K562 (cell line): Measurements from ENCODE around the gene MELK. TPM values are rescaled to one million over a fixed set of nuclear protein-coding genes. Genes with fewer than 3 reads are reported as not detected.
"Not testable (repeated sequence)": the region's sequence is repeated elsewhere in the genome, so short reads cannot be mapped to it uniquely, and the experiment has no call there.

ENCODE experiments used
- ATAC-seq: fragments of 200-7000 bp; cut with Tn5 transposase; 3 replicates; pipeline ENCODE4 v1.9.1; 2020; ENCODE audit warnings: moderate library complexity
- BruUV-seq: library from RNA; stranded (reverse); fragments of 400-500 nt; replicated peaks from 2 replicates; lab custom pipeline; 2021; lab: Mats Ljungman, UMichigan
- CTCF ChIA-PET: fragments of 300-600 bp; formaldehyde crosslinking; extraction: SDS; loops from one replicate; lab custom pipeline; 2021; ENCODE audit warnings: low intra/inter-chr PET ratio; lab: Yijun Ruan, JAX
- POLR2A ChIA-PET: fragments of 300-600, 350-650 bp; sonication (Branson Sonifier 250); formaldehyde crosslinking; extraction: SDS; loops from one replicate; lab custom pipeline; 2021; ENCODE audit warnings: antibody characterized with exemption, inconsistent platforms; lab: Yijun Ruan, JAX
- DNase-seq, 4 experiments: peaks; one replicate each; pipeline versions ENCODE4 v3.0.0 to v3.0.0-alpha.2; 2011 to 2018; ENCODE audit warnings: low spot score in 3 of 4, mixed read lengths in 3 of 4; ENCODE audit errors: extremely low read depth in 1 of 4
- FAIRE-seq: peaks from 2 replicates; lab custom pipeline; 2011; peaks lifted over from hg19 to GRCh38; lab: Jason Lieb, UNC
- H2AFZ ChIP-seq: 2 replicates; pipeline ENCODE4 v1.6.0; 2011; ENCODE audit warnings: low read depth, low read length, control low read depth, inconsistent platforms
- H3K27ac ChIP-seq: fragments of 200-600 bp; 3 replicates; pipeline ENCODE4 v1.8.0; 2011; ENCODE audit warnings: low read depth, mild to moderate bottlenecking, control low read depth, inconsistent platforms, low read length, moderate library complexity, mixed read lengths; ENCODE audit errors: extremely low read depth
- H3K27me3 ChIP-seq, 2 experiments: fragments of 300-600 bp in 1 of 2; 2 replicates in 1 of 2; 3 replicates in 1 of 2; pipeline versions ENCODE4 v1.6.0 to v1.8.0; 2011; ENCODE audit warnings: inconsistent platforms in 2 of 2, low read length in 2 of 2, mild to moderate bottlenecking in 1 of 2, mixed read lengths in 1 of 2, moderate library complexity in 1 of 2; ENCODE audit not compliant: control insufficient read depth in 2 of 2, insufficient read depth in 2 of 2
- H3K36me3 ChIP-seq: fragments of 300-600 bp; 3 replicates; pipeline ENCODE4 v1.8.0; 2011; ENCODE audit warnings: mild to moderate bottlenecking, low read length, inconsistent platforms; ENCODE audit not compliant: control insufficient read depth, insufficient read depth
- H3K4me1 ChIP-seq, 2 experiments: fragments of 200-600 bp in 1 of 2; replicated peaks in 1 of 2; 2 replicates in 1 of 2; 3 replicates in 1 of 2; pipeline versions ENCODE4 v1.5.1 to v1.8.0; 2011; ENCODE audit warnings: inconsistent platforms in 2 of 2, low read length in 2 of 2, mild to moderate bottlenecking in 1 of 2, mixed read lengths in 1 of 2, moderate library complexity in 1 of 2; ENCODE audit not compliant: control insufficient read depth in 2 of 2, insufficient read depth in 2 of 2
- H3K4me2 ChIP-seq: 2 replicates; pipeline ENCODE4 v1.6.1; 2011; ENCODE audit warnings: low read length, control low read depth, inconsistent platforms, mixed read lengths; ENCODE audit not compliant: insufficient read depth
- H3K4me3 ChIP-seq: fragments of 200-600 bp; sonication (generic), shearing (Covaris generic); 2 replicates; pipeline ENCODE4 v1.5.1; 2016; ENCODE audit warnings: control low read depth, inconsistent platforms
- H3K79me2 ChIP-seq: fragments of 200-600 bp; 3 replicates; pipeline ENCODE4 v1.8.0; 2011; ENCODE audit warnings: low read length, inconsistent platforms; ENCODE audit not compliant: control insufficient read depth, insufficient read depth
- H3K9ac ChIP-seq, 2 experiments: 2 replicates each; pipeline versions ENCODE4 v1.6.0 to v1.6.1; 2011; ENCODE audit warnings: low read depth in 2 of 2, low read length in 2 of 2, control low read depth in 1 of 2, inconsistent platforms in 1 of 2, mild to moderate bottlenecking in 1 of 2, mixed read lengths in 1 of 2; ENCODE audit not compliant: insufficient read depth in 1 of 2
- H3K9me1 ChIP-seq: one replicate; pipeline ENCODE4 v1.6.0; 2011; ENCODE audit warnings: inconsistent platforms, mild to moderate bottlenecking, low read length, moderate library complexity; ENCODE audit not compliant: control insufficient read depth, insufficient read depth
- H3K9me3 ChIP-seq: replicated peaks from 2 replicates; pipeline ENCODE4 v1.5.1; 2011; ENCODE audit warnings: low read depth, low read length, inconsistent platforms; ENCODE audit not compliant: control insufficient read depth, insufficient read depth
- H4K20me1 ChIP-seq: replicated peaks from 2 replicates; pipeline ENCODE4 v1.6.1; 2011; ENCODE audit warnings: low read length, inconsistent platforms, mixed read lengths; ENCODE audit not compliant: control insufficient read depth, insufficient read depth
- ZFX ChIP-seq: sonication (generic); formaldehyde crosslinking; IDR thresholded peaks from 2 replicates; pipeline ENCODE4 v1.8.0; 2022; ENCODE audit warnings: mild to moderate bottlenecking, missing genetic modification reagents, moderate library complexity
- WGBS: fragments of 100-300 bp; shearing (Covaris generic); methylation state at CpG from one replicate; pipeline ENCODE4 v1.1.6; 2016; ENCODE audit warnings: low coverage, mixed read lengths; ENCODE audit not compliant: insufficient coverage; ENCODE audit errors: missing lambda C conversion rate; 5-methylcytosine and 5-hydroxymethylcytosine counted together
- in situ Hi-C: fragments of 300-500 bp; cut with MboI; formaldehyde crosslinking; loops from 4 replicates; pipeline ENCODE4 v1.15.0; 2018; ENCODE audit warnings: inconsistent platforms, mixed read lengths
- intact Hi-C: fragments of 100-400 bp; cut with micrococcal nuclease; formaldehyde crosslinking; loops from 2 replicates; pipeline ENCODE4 v1.14.2; 2022
- polyA plus RNA-seq, 8 experiments: library from polyadenylated mRNA; depleted of rRNA in 4 of 8; stranded (reverse) in 5 of 8; unstranded in 3 of 8; fragments of >200 nt; fragmentation: Nextera tagmentation in 2 of 8; fragmentation: Illumina TruSeq in 1 of 8; extraction: Ambion mirVana in 2 of 8; extraction: Trizol in 1 of 8; gene quantifications; 2 replicates each; pipeline versions ENCODE4 v1.2.1 to v1.2.3, GENCODE V29; 2011 to 2014; ENCODE audit warnings: inconsistent platforms in 1 of 8, missing spikeins in 1 of 8
- total RNA-seq, 7 experiments: library from RNA; depleted of rRNA in 6 of 7; stranded (reverse); fragments of >200 nt in 6 of 7; fragmentation: Illumina TruSeq in 2 of 7; extraction: Trizol in 2 of 7; gene quantifications; 2 replicates each; pipeline versions ENCODE4 v1.2.1 to v1.2.3, GENCODE V29; 2011 to 2021; ENCODE audit warnings: low replicate concordance in 1 of 7
- TF ChIP-seq, protein P1 (sequence below): fragments of 450-650 bp; IDR thresholded peaks from 2 replicates; pipeline ENCODE4 v1.6.1; 2017; ENCODE audit warnings: antibody characterized with exemption, mild to moderate bottlenecking

Gene MELK
- total and polyA plus RNA-seq, 9 of the 15 experiments (the other 6 are each of a cell fraction or from before 2014, with no cell fraction given) = 33.3 to 57.3 (median 43.8) TPM

- WGBS = 83% methylated on average over 6 of the region's 8 CpGs
- H3K4me2 ChIP-seq = peak overlapping the region; percentile 91
- H3K36me3 ChIP-seq, H3K9me1 ChIP-seq, CTCF ChIA-PET, FAIRE-seq, DNase-seq, H3K27me3 ChIP-seq, in situ Hi-C loops, H3K9me3 ChIP-seq, intact Hi-C loops, H4K20me1 ChIP-seq, ATAC-seq, H2AFZ ChIP-seq, BruUV-seq, POLR2A ChIA-PET: not testable (repeated sequence)
- H3K79me2 ChIP-seq = peaks cover 59% of the 10 kb centered on the region
- H3K4me1 ChIP-seq = peaks cover 10% of the 10 kb centered on the region in 2 experiments; a peak in 2 of 5 replicates
- peak overlapping the region; percentile 84 for H3K27ac ChIP-seq
- H3K4me3 ChIP-seq = peak overlapping the region; percentile 93
- TF ChIP-seq, protein P1, sequence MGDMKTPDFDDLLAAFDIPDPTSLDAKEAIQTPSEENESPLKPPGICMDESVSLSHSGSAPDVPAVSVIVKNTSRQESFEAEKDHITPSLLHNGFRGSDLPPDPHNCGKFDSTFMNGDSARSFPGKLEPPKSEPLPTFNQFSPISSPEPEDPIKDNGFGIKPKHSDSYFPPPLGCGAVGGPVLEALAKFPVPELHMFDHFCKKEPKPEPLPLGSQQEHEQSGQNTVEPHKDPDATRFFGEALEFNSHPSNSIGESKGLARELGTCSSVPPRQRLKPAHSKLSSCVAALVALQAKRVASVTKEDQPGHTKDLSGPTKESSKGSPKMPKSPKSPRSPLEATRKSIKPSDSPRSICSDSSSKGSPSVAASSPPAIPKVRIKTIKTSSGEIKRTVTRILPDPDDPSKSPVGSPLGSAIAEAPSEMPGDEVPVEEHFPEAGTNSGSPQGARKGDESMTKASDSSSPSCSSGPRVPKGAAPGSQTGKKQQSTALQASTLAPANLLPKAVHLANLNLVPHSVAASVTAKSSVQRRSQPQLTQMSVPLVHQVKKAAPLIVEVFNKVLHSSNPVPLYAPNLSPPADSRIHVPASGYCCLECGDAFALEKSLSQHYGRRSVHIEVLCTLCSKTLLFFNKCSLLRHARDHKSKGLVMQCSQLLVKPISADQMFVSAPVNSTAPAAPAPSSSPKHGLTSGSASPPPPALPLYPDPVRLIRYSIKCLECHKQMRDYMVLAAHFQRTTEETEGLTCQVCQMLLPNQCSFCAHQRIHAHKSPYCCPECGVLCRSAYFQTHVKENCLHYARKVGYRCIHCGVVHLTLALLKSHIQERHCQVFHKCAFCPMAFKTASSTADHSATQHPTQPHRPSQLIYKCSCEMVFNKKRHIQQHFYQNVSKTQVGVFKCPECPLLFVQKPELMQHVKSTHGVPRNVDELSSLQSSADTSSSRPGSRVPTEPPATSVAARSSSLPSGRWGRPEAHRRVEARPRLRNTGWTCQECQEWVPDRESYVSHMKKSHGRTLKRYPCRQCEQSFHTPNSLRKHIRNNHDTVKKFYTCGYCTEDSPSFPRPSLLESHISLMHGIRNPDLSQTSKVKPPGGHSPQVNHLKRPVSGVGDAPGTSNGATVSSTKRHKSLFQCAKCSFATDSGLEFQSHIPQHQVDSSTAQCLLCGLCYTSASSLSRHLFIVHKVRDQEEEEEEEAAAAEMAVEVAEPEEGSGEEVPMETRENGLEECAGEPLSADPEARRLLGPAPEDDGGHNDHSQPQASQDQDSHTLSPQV = peak; percentile 56; the same call in 1 of the 2 replicates
- TF ChIP-seq ZFX (CRISPR knock-in tag) = 0 out of 2 replicates have a peak, but pooled peaks have one; percentile 24
- H3K9ac ChIP-seq = peak overlapping the region; percentile 78 to 92; a peak in 3 of 4 replicates
Observed at GRCh38 chr9:36574045-36574444, 1.4 kb downstream of the MELK start.
